ENCODE data around the gene LHX2.

Gene LHX2

GRCh38 chr9:124017051-124017928, 5.7 kb downstream of the LHX2 start:
- Histone ChIP-seq H4K20me1 (ENCODE audit: insufficient read depth, low read length) (no peaks in the 10 kb centered on the region), H3K27ac (ENCODE audit: low read length) (no peak overlapping the region), H3K79me2 (ENCODE audit: low read length) (no peaks in the 10 kb centered on the region), H3K27me3 (replicated peaks; ENCODE audit: insufficient read depth, low read length) (peaks cover 62% of the 10 kb centered on the region), H3K4me3 (ENCODE audit: low read length) (no peak overlapping the region), H3K36me3 (replicated peaks; ENCODE audit: insufficient read depth, low read length) (no peaks in the 10 kb centered on the region), H2AFZ (ENCODE audit: low read length) (no peak overlapping the region), H3K9me2 (replicated peaks; ENCODE audit: insufficient read depth, low read length) (no peaks in the 10 kb centered on the region), H3K4me2 (ENCODE audit: low read depth, low read length) (no peak overlapping the region), H3K9me3 (replicated peaks; ENCODE audit: insufficient read depth, low read length) (no peaks in the 10 kb centered on the region), H3K4me1 (ENCODE audit: low read length) (no peaks in the 10 kb centered on the region), H3K9ac (ENCODE audit: low read length) (no peak overlapping the region), H3F3A (ENCODE audit: insufficient read depth, low read length) (no peaks in the 10 kb centered on the region)
- TF ChIP-seq EZH2phosphoT487 (IDR thresholded peaks at IDR 0.05; ENCODE audit: low read length) (no peak), EZH2 (optimal IDR thresholded peaks at IDR 0.05; ENCODE audit: low read depth, low read length) (no peak)
- no peak for DNase-seq

GRCh38 chr9:124017929-124018729, 6.6 kb downstream of the LHX2 start:
- Histone ChIP-seq H3K27me3 (replicated peaks; ENCODE audit: insufficient read depth, low read length) (peaks cover 58% of the 10 kb centered on the region), H3K9me3 (replicated peaks; ENCODE audit: insufficient read depth, low read length) (no peaks in the 10 kb centered on the region), H3K9me2 (replicated peaks; ENCODE audit: insufficient read depth, low read length) (no peaks in the 10 kb centered on the region), H3K4me1 (ENCODE audit: low read length) (no peaks in the 10 kb centered on the region), H3K9ac (ENCODE audit: low read length) (no peak overlapping the region), H3K79me2 (ENCODE audit: low read length) (no peaks in the 10 kb centered on the region), H2AFZ (ENCODE audit: low read length) (no peak overlapping the region), H3K4me2 (ENCODE audit: low read depth, low read length) (no peak overlapping the region), H3F3A (ENCODE audit: insufficient read depth, low read length) (no peaks in the 10 kb centered on the region), H4K20me1 (ENCODE audit: insufficient read depth, low read length) (no peaks in the 10 kb centered on the region), H3K36me3 (replicated peaks; ENCODE audit: insufficient read depth, low read length) (no peaks in the 10 kb centered on the region), H3K4me3 (ENCODE audit: low read length) (no peak overlapping the region), H3K27ac (ENCODE audit: low read length) (no peak overlapping the region)
- no peak for TF ChIP-seq EZH2 (optimal IDR thresholded peaks at IDR 0.05; ENCODE audit: low read depth, low read length)
- no peak for TF ChIP-seq CTCF (IDR thresholded peaks at IDR 0.05; ENCODE audit: low read length)
- no peak for TF ChIP-seq EZH2phosphoT487 (IDR thresholded peaks at IDR 0.05; ENCODE audit: low read length)
- no peak for DNase-seq

- TF ChIP-seq CTCF (IDR thresholded peaks at IDR 0.05; ENCODE audit: low read length) (no peak), EZH2phosphoT487 (IDR thresholded peaks at IDR 0.05; ENCODE audit: low read length) (no peak), EZH2 (optimal IDR thresholded peaks at IDR 0.05; ENCODE audit: low read depth, low read length) (no peak)
- Histone ChIP-seq H3K27me3 (replicated peaks; ENCODE audit: insufficient read depth, low read length) (peaks cover 57% of the 10 kb centered on the region), H3K27ac (ENCODE audit: low read length) (no peak overlapping the region), H3K4me1 (ENCODE audit: low read length) (no peaks in the 10 kb centered on the region), H3K9ac (ENCODE audit: low read length) (no peak overlapping the region), H2AFZ (ENCODE audit: low read length) (no peak overlapping the region), H3K79me2 (ENCODE audit: low read length) (no peaks in the 10 kb centered on the region), H3K36me3 (replicated peaks; ENCODE audit: insufficient read depth, low read length) (no peaks in the 10 kb centered on the region), H3F3A (ENCODE audit: insufficient read depth, low read length) (no peaks in the 10 kb centered on the region), H3K4me2 (ENCODE audit: low read depth, low read length) (no peak overlapping the region), H3K4me3 (ENCODE audit: low read length) (no peak overlapping the region), H4K20me1 (ENCODE audit: insufficient read depth, low read length) (no peaks in the 10 kb centered on the region), H3K9me2 (replicated peaks; ENCODE audit: insufficient read depth, low read length) (no peaks in the 10 kb centered on the region), H3K9me3 (replicated peaks; ENCODE audit: insufficient read depth, low read length) (no peaks in the 10 kb centered on the region)
- DNase-seq = no peak
Observed at GRCh38 chr9:124018730-124019697, 7.4 kb downstream of the LHX2 start.
